BJ (cell line): ENCODE measurements around the gene FN1. TPM values are rescaled to one million over a fixed set of nuclear protein-coding genes. Genes with fewer than 3 reads are reported as not detected.

ENCODE experiments used
- CTCF ChIA-PET: fragments of 350-600 bp; formaldehyde crosslinking; extraction: SDS; loops from one replicate; lab custom pipeline; 2021; ENCODE audit warnings: antibody characterized with exemption, inconsistent platforms; lab: Yijun Ruan, JAX
- POLR2A ChIA-PET: fragments of 300-600 bp; sonication (Branson Sonifier 250); formaldehyde crosslinking; extraction: SDS; loops from one replicate; lab custom pipeline; 2021; ENCODE audit warnings: antibody characterized with exemption; lab: Charles Lee
- DNase-seq: peaks from one replicate; pipeline ENCODE4 v3.0.0-alpha.2; 2011; ENCODE audit warnings: low read depth
- H3K27me3 ChIP-seq: 2 replicates; pipeline ENCODE4 v1.6.0; 2011; ENCODE audit warnings: low read length; ENCODE audit not compliant: control insufficient read depth, insufficient read depth
- H3K36me3 ChIP-seq: 2 replicates; pipeline ENCODE4 v1.5.1; 2011; ENCODE audit warnings: low read length; ENCODE audit not compliant: control insufficient read depth, insufficient read depth
- H3K4me3 ChIP-seq: 2 replicates; pipeline ENCODE4 v1.5.1; 2011; ENCODE audit warnings: low read depth, mild to moderate bottlenecking, control low read depth, low read length
- CTCF ChIP-seq: IDR thresholded peaks from 2 replicates; pipeline ENCODE4 v1.5.1; 2011; ENCODE audit warnings: low read depth, mild to moderate bottlenecking, control low read depth, inconsistent platforms, low read length, moderate library complexity; ENCODE audit not compliant: insufficient read depth
- polyA plus RNA-seq: library from polyadenylated mRNA; depleted of rRNA; stranded (reverse); fragments of >200 nt; gene quantifications from 2 replicates; pipeline ENCODE4 v1.2.3, GENCODE V29; 2011

Gene FN1
- polyA plus RNA-seq, 1 experiment = 5,814 TPM

GRCh38 chr2:215479121-215479520 is 43.3 kb upstream of the FN1 start:
- TF ChIP-seq CTCF = no peak
- POLR2A ChIA-PET = no interaction called here
- Histone ChIP-seq H3K36me3 (no peaks in the 10 kb centered on the region), H3K4me3 (no peak overlapping the region), H3K27me3 (no peaks in the 10 kb centered on the region)
- DNase-seq = no peak
- CTCF ChIA-PET = no interaction called here

GRCh38 chr2:215476424-215476823 is 40.6 kb upstream of the FN1 start:
- no peaks in the 10 kb centered on the region for H3K27me3 ChIP-seq
- ChIA-PET CTCF (no interaction called here), POLR2A (interaction anchor here (0.6 kb wide), 1 partner anchor 52 kb away, joined by 3 read pairs; no protein-coding TSS in a partner anchor)
- no peak overlapping the region for H3K4me3 ChIP-seq
- TF ChIP-seq CTCF = no peak
- H3K36me3 ChIP-seq = no peaks in the 10 kb centered on the region
- DNase-seq = no peak

GRCh38 chr2:215466097-215466909 is 30.4 kb upstream of the FN1 start:
- DNase-seq = peak; percentile 41
- Histone ChIP-seq H3K36me3 (no peaks in the 10 kb centered on the region), H3K4me3 (no peak overlapping the region), H3K27me3 (no peaks in the 10 kb centered on the region)
- TF ChIP-seq CTCF = no peak
- ChIA-PET CTCF (interaction anchor here (0.6 kb wide), 1 partner anchor 50 kb away, joined by 4 read pairs; no protein-coding TSS in a partner anchor), POLR2A (no interaction called here)

GRCh38 chr2:215465256-215465655 is 29.4 kb upstream of the FN1 start:
- TF ChIP-seq CTCF = no peak
- no peak for DNase-seq
- POLR2A ChIA-PET = no interaction called here
- H3K27me3 ChIP-seq = no peaks in the 10 kb centered on the region
- CTCF ChIA-PET = no interaction called here
- no peak overlapping the region for H3K4me3 ChIP-seq
- no peaks in the 10 kb centered on the region for H3K36me3 ChIP-seq

- H3K4me3 ChIP-seq = no peak overlapping the region
- TF ChIP-seq CTCF = no peak
- H3K36me3 ChIP-seq = no peaks in the 10 kb centered on the region
- POLR2A ChIA-PET = interaction anchor here (0.6 kb wide), 1 partner anchor 118 kb away, joined by 6 read pairs; no protein-coding TSS in a partner anchor
- no peaks in the 10 kb centered on the region for H3K27me3 ChIP-seq
- no peak for DNase-seq
- CTCF ChIA-PET = interaction anchor here (0.7 kb wide), 1 partner anchor 200 kb away, joined by 3 read pairs; no protein-coding TSS in a partner anchor
Observed at GRCh38 chr2:215461836-215462532, 26.1 kb upstream of the FN1 start.
